Sciatic nerve (tissue), 2 donors: ENCODE measurements around the gene KANSL3. TPM values are rescaled to one million over a fixed set of nuclear protein-coding genes. Genes with fewer than 3 reads are reported as not detected.
A peak's percentile ranks its signal among the peaks of the same experiment; 100 is the strongest.

Experiments used
- ATAC-seq: fragments of 200-7000 bp; cut with Tn5 transposase; one replicate; pipeline ENCODE4 v1.9.1; 2020; ENCODE audit warnings: mild to moderate bottlenecking, moderate library complexity
- DNase-seq: peaks from one replicate; pipeline ENCODE4 v3.0.0-alpha.2; 2020; ENCODE audit warnings: low spot score
- intact Hi-C: fragments of 100-400 bp; cut with DNase I; formaldehyde crosslinking; loops from one replicate; pipeline ENCODE4 v1.14.2; 2022
- total RNA-seq: library from RNA; stranded (reverse); fragmentation: NEBNext Ultra II Directional; extraction: Animal tissue kit (Norgen Biotek cat#: 25700); gene quantifications from one replicate; pipeline ENCODE4 v1.2.1, GENCODE V29; 2021
- donor health status: DM: no; HTN: no; CAD: no.
- donor health status: DM: no; HTN: no; CAD: no.

The KANSL3 gene
- total RNA-seq, 1 donor from 2014 or later: 59.9 TPM

GRCh38 chr2:96618596-96619283 lies 19.4 kb downstream of the KANSL3 start:
- ATAC-seq: peak; percentile 88
- DNase-seq: no peak
- intact Hi-C loops: no loop called here

- ATAC-seq: no peak
- no peak for DNase-seq
- intact Hi-C loops: no loop called here
Observed at GRCh38 chr2:96617012-96617411, 21.1 kb downstream of the KANSL3 start.

- intact Hi-C loops: no loop called here
- DNase-seq: no peak
- ATAC-seq: no peak
Observed at GRCh38 chr2:96616535-96616934, 21.6 kb downstream of the KANSL3 start.

- intact Hi-C loops: no loop called here
- ATAC-seq (no peak), DNase-seq (no peak)
Observed at GRCh38 chr2:96616128-96616527, 22.0 kb downstream of the KANSL3 start.

- ATAC-seq: peak; percentile 44
- intact Hi-C loops: no loop called here
- no peak for DNase-seq
Observed at GRCh38 chr2:96608469-96609455, 29.4 kb downstream of the KANSL3 start.

GRCh38 chr2:96604104-96604503 lies 34.0 kb downstream of the KANSL3 start:
- intact Hi-C loops: no loop called here
- ATAC-seq (no peak), DNase-seq (no peak)

GRCh38 chr2:96602330-96602823 lies 35.7 kb downstream of the KANSL3 start:
- DNase-seq (no peak), ATAC-seq (no peak)
- intact Hi-C loops: no loop called here

- ATAC-seq (no peak), DNase-seq (no peak)
- intact Hi-C loops: no loop called here
Observed at GRCh38 chr2:96601382-96602292, 36.5 kb downstream of the KANSL3 start.

GRCh38 chr2:96599941-96600340 lies 38.2 kb downstream of the KANSL3 start:
- DNase-seq (no peak), ATAC-seq (no peak)
- intact Hi-C loops: no loop called here

GRCh38 chr2:96596596-96596995 lies 41.5 kb downstream of the KANSL3 start:
- intact Hi-C loops: no loop called here
- no peak for ATAC-seq
- DNase-seq: no peak

- intact Hi-C loops: no loop called here
- ATAC-seq (no peak), DNase-seq (no peak)
Observed at GRCh38 chr2:96594691-96595152, 43.4 kb downstream of the KANSL3 start.

- ATAC-seq (no peak), DNase-seq (no peak)
- intact Hi-C loops: no loop called here
Observed at GRCh38 chr2:96594282-96594681, 43.8 kb downstream of the KANSL3 start.

- DNase-seq: no peak
- ATAC-seq: no peak
- intact Hi-C loops: no loop called here
Observed at GRCh38 chr2:96591494-96591893, 46.6 kb downstream of the KANSL3 start.

- intact Hi-C loops: no loop called here
- DNase-seq (no peak), ATAC-seq (no peak)
Observed at GRCh38 chr2:96591054-96591453, 47.1 kb downstream of the KANSL3 start.

GRCh38 chr2:96587843-96588242 lies 50.3 kb downstream of the KANSL3 start:
- intact Hi-C loops: no loop called here
- ATAC-seq (no peak), DNase-seq (no peak)

GRCh38 chr2:96584017-96584416 lies 54.1 kb downstream of the KANSL3 start:
- intact Hi-C loops: no loop called here
- no peak for ATAC-seq
- no peak for DNase-seq

GRCh38 chr2:96580771-96581170 lies 57.3 kb downstream of the KANSL3 start:
- intact Hi-C loops: no loop called here
- no peak for ATAC-seq

GRCh38 chr2:96579422-96579821 lies 58.7 kb downstream of the KANSL3 start:
- DNase-seq (no peak), ATAC-seq (no peak)
- intact Hi-C loops: no loop called here

More at GRCh38 chr2:96580771-96581170, 57.3 kb downstream of the KANSL3 start:
- DNase-seq: no peak

GRCh38 chr2:96578731-96579130 lies 59.4 kb downstream of the KANSL3 start:
- no peak for DNase-seq
- no peak for ATAC-seq
- intact Hi-C loops: no loop called here
